Measurements from ENCODE around the gene PDE4B. TPM values are rescaled to one million over a fixed set of nuclear protein-coding genes. Genes with fewer than 3 reads are reported as not detected.

The PDE4B gene
- total and polyA plus RNA-seq, 11 donors = 1.4 to 71.9 (median 16.2) TPM

- intact Hi-C loops (cut with DNase I) = loop anchor here in 3 of 10 donors (5.0 kb wide), 2 partner anchors 492 to 552 kb away; no protein-coding TSS in a partner anchor
- H3K4me3 ChIP-seq = no peak overlapping the region
- DNase-seq (no peak), ATAC-seq (no peak)
- WGBS, 4 donors = 70 to 79% (median 76%) methylated on average over 3 of the region's 3 CpGs
- peaks cover 0 to 4% (median 0%) of the 10 kb centered on the region in 12 donors for H3K4me1 ChIP-seq
- no peaks in the 10 kb centered on the region for H3K27me3 ChIP-seq
- H3K9me3 ChIP-seq = no peaks in the 10 kb centered on the region
- H3K36me3 ChIP-seq = no peaks in the 10 kb centered on the region
- H3K27ac ChIP-seq = no peak overlapping the region
- TF ChIP-seq, protein P1, sequence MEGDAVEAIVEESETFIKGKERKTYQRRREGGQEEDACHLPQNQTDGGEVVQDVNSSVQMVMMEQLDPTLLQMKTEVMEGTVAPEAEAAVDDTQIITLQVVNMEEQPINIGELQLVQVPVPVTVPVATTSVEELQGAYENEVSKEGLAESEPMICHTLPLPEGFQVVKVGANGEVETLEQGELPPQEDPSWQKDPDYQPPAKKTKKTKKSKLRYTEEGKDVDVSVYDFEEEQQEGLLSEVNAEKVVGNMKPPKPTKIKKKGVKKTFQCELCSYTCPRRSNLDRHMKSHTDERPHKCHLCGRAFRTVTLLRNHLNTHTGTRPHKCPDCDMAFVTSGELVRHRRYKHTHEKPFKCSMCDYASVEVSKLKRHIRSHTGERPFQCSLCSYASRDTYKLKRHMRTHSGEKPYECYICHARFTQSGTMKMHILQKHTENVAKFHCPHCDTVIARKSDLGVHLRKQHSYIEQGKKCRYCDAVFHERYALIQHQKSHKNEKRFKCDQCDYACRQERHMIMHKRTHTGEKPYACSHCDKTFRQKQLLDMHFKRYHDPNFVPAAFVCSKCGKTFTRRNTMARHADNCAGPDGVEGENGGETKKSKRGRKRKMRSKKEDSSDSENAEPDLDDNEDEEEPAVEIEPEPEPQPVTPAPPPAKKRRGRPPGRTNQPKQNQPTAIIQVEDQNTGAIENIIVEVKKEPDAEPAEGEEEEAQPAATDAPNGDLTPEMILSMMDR (IDR thresholded peaks at IDR 0.05) = no peak
Observed at GRCh38 chr1:65955071-65955470, 162.4 kb downstream of the PDE4B start.

DNA sequence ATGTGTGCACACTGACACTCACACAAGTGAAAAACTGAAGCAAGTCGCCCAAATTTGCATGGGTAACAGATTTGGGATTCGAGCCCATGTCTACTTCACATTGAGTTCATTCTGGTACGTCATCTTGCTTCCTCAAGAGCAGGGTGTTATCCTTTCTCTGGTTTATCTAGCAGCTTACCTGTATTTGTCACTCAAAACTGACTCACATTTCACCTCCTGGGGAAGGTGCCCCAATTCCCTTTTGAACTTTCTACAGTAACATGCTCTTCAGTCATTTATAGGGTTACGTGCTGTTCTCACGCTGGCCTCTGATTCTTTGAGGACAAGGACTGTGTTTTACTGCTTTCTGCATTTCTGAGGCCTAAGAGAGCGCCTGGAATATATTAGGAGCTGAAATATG is 162.8 kb downstream of the PDE4B start:
- Histone ChIP-seq H3K4me3 (no peak overlapping the region), H3K27ac (no peak overlapping the region), H3K9me3 (no peaks in the 10 kb centered on the region), H3K36me3 (no peaks in the 10 kb centered on the region), H3K27me3 (no peaks in the 10 kb centered on the region), H3K4me1 (peaks cover 0 to 4% (median 0%) of the 10 kb centered on the region in 12 donors)
- ATAC-seq (no peak), DNase-seq (no peak)
- TF ChIP-seq POLR2A (IDR thresholded peaks at IDR 0.05) = no peak
- TF ChIP-seq, protein P1 (IDR thresholded peaks at IDR 0.05) = no peak
- WGBS, 4 donors = 93 to 96% (median 93%) methylated on average over 6 of the region's 6 CpGs
- intact Hi-C loops (cut with DNase I) = loop anchor here in 3 of 10 donors (5.0 kb wide), 2 partner anchors 492 to 552 kb away; no protein-coding TSS in a partner anchor

GRCh38 chr1:65958561-65959350 is 166.1 kb downstream of the PDE4B start:
- intact Hi-C loops (cut with DNase I) = loop anchor here (1.0 to 5.0 kb wide), 6 partner anchors 284 to 549 kb away; no protein-coding TSS in a partner anchor
- Histone ChIP-seq H3K27ac (no peak overlapping the region), H3K27me3 (no peaks in the 10 kb centered on the region), H3K36me3 (no peaks in the 10 kb centered on the region), H3K9me3 (no peaks in the 10 kb centered on the region), H3K4me1 (no peaks in the 10 kb centered on the region), H3K4me3 (no peak overlapping the region)
- DNase-seq (no peak), ATAC-seq (peak in 2 of 4 donors; percentile 27 to 54)
- TF ChIP-seq POLR2A (IDR thresholded peaks at IDR 0.05) = no peak
- TF ChIP-seq, protein P1 (IDR thresholded peaks at IDR 0.05) = peak; percentile 56 to 90 (median 76)
- 42 to 45% (median 42%) methylated on average over 12 of the region's 12 CpGs for WGBS, 4 donors

- intact Hi-C loops (cut with DNase I) = loop anchor here (1.0 to 10.0 kb wide), 6 partner anchors 282 to 547 kb away; no protein-coding TSS in a partner anchor
- H3K27ac ChIP-seq = no peak overlapping the region
- TF ChIP-seq, protein P1 (IDR thresholded peaks at IDR 0.05) = no peak
- TF ChIP-seq POLR2A (IDR thresholded peaks at IDR 0.05) = no peak
- no peaks in the 10 kb centered on the region for H3K27me3 ChIP-seq
- ATAC-seq (no peak), DNase-seq (no peak)
- H3K9me3 ChIP-seq = no peaks in the 10 kb centered on the region
- no peak overlapping the region for H3K4me3 ChIP-seq
- 46 to 59% (median 48%) methylated on average over 7 of the region's 7 CpGs for WGBS, 4 donors
- no peaks in the 10 kb centered on the region for H3K36me3 ChIP-seq
- H3K4me1 ChIP-seq = no peaks in the 10 kb centered on the region
Observed at GRCh38 chr1:65959896-65960567, 167.3 kb downstream of the PDE4B start.

Measured in heart left ventricle (tissue), 16 donors.